GM12878 (cell line): ENCODE data around the gene CCR7. TPM values are rescaled to one million over a fixed set of nuclear protein-coding genes. Genes with fewer than 3 reads are reported as not detected.

ENCODE experiments used
- ATAC-seq: fragments of 200-7000 bp; cut with Tn5 transposase; 3 replicates; pipeline ENCODE4 v1.9.1; 2020; ENCODE audit warnings: mild to moderate bottlenecking, moderate library complexity
- BruUV-seq: library from RNA; stranded (reverse); fragments of 400-500 nt; replicated peaks from 2 replicates; lab custom pipeline; 2021; lab: Mats Ljungman, UMichigan
- CTCF ChIA-PET: fragments of 300-600 bp; sonication (Branson Sonifier 250); formaldehyde crosslinking; extraction: SDS; loops from one replicate; lab custom pipeline; 2021; ENCODE audit warnings: inconsistent platforms; lab: Yijun Ruan, JAX
- POLR2A ChIA-PET: fragments of 350-600 bp; formaldehyde crosslinking; extraction: SDS; loops from one replicate; lab custom pipeline; 2021; ENCODE audit warnings: inconsistent platforms; lab: Charles Lee
- RAD21 ChIA-PET: fragments of 300-600 bp; sonication (Branson Sonifier 250); formaldehyde crosslinking; loops from one replicate; lab custom pipeline; 2023; ENCODE audit warnings: antibody characterized with exemption; ENCODE audit not compliant: unreplicated experiment; lab: Charles Lee
- SMC1A ChIA-PET: fragments of 300-600 bp; sonication (Branson Sonifier 250); formaldehyde crosslinking; loops from one replicate; lab custom pipeline; 2023; ENCODE audit not compliant: unreplicated experiment, uncharacterized antibody; lab: Charles Lee
- DNase-seq: peaks from one replicate; pipeline ENCODE4 v3.0.0-alpha.2; 2011; ENCODE audit warnings: low read depth, low spot score
- FAIRE-seq: peaks from 3 replicates; lab custom pipeline; 2011; peaks lifted over from hg19 to GRCh38; lab: Jason Lieb, UNC
- H2AFZ ChIP-seq: 2 replicates; pipeline ENCODE4 v1.6.0; 2011; ENCODE audit warnings: low read depth, low read length, control low read depth; ENCODE audit not compliant: control insufficient read depth
- H3K27ac ChIP-seq: 2 replicates; pipeline ENCODE4 v1.5.1; 2011; ENCODE audit warnings: control low read depth; ENCODE audit not compliant: control insufficient read depth, insufficient read depth
- H3K27me3 ChIP-seq, 2 experiments: replicated peaks in 1 of 2; 2 replicates each; pipeline versions ENCODE4 v1.6.0 to v1.6.1; 2011; ENCODE audit warnings: low read length in 1 of 2; ENCODE audit not compliant: control insufficient read depth in 2 of 2, insufficient read depth in 2 of 2
- H3K36me3 ChIP-seq, 2 experiments: 2 replicates each; pipeline ENCODE4 v1.5.1; 2011; ENCODE audit warnings: low read length in 1 of 2; ENCODE audit not compliant: control insufficient read depth in 2 of 2, insufficient read depth in 2 of 2
- H3K4me1 ChIP-seq: 2 replicates; pipeline ENCODE4 v1.6.1; 2011; ENCODE audit warnings: mild to moderate bottlenecking, low read length, moderate library complexity, mixed read lengths; ENCODE audit not compliant: control insufficient read depth, insufficient read depth
- H3K4me2 ChIP-seq: 2 replicates; pipeline ENCODE4 v1.6.0; 2011; ENCODE audit warnings: control low read depth; ENCODE audit not compliant: control insufficient read depth, insufficient read depth
- H3K4me3 ChIP-seq: fragments of 200-600 bp; sonication (generic); 2 replicates; pipeline ENCODE4 v1.5.1; 2016
- H3K79me2 ChIP-seq: 2 replicates; pipeline ENCODE4 v1.6.0; 2011; ENCODE audit warnings: low read length; ENCODE audit not compliant: control insufficient read depth, insufficient read depth
- H3K9ac ChIP-seq: 2 replicates; pipeline ENCODE4 v1.8.0; 2011; ENCODE audit warnings: low read length, control low read depth, mixed read lengths; ENCODE audit not compliant: control insufficient read depth, insufficient read depth
- H3K9me3 ChIP-seq: replicated peaks from 3 replicates; pipeline ENCODE4 v1.5.1; 2011; ENCODE audit warnings: mild to moderate bottlenecking, low read length; ENCODE audit not compliant: control insufficient read depth, insufficient read depth
- H4K20me1 ChIP-seq: 2 replicates; pipeline ENCODE4 v1.6.0; 2011; ENCODE audit not compliant: control insufficient read depth, insufficient read depth
- BMI1 ChIP-seq: fragments of 450-650 bp; IDR thresholded peaks from 2 replicates; pipeline ENCODE4 v1.6.1; 2016; ENCODE audit warnings: mild to moderate bottlenecking, moderate library complexity, borderline replicate concordance
- CHD1 ChIP-seq: IDR thresholded peaks from 2 replicates; pipeline ENCODE4 v1.6.1; 2012; ENCODE audit warnings: low read depth, low read length, improper control_type of control experiment
- CHD4 ChIP-seq: fragments of 200-600 bp; sonication (generic); IDR thresholded peaks from 2 replicates; pipeline ENCODE4 v1.6.1; 2016; ENCODE audit warnings: mild to moderate bottlenecking
- E4F1 ChIP-seq: fragments of 450-650 bp; IDR thresholded peaks from 2 replicates; pipeline ENCODE4 v1.6.1; 2018; ENCODE audit warnings: borderline replicate concordance, mild to moderate bottlenecking; ENCODE audit not compliant: partially characterized antibody
- IRF5 ChIP-seq: fragments of 450-650 bp; IDR thresholded peaks from 2 replicates; pipeline ENCODE4 v1.6.1; 2017; ENCODE audit warnings: borderline replicate concordance
- NFYA ChIP-seq: IDR thresholded peaks from 2 replicates; pipeline ENCODE4 v1.6.1; 2011; ENCODE audit warnings: low read depth, mild to moderate bottlenecking, low read length, improper control_type of control experiment, borderline replicate concordance
- PAX5 ChIP-seq: IDR thresholded peaks from 2 replicates; pipeline ENCODE4 v1.6.1; 2011; ENCODE audit warnings: low read depth, low read length, borderline replicate concordance
- RAD21 ChIP-seq: IDR thresholded peaks from 2 replicates; pipeline ENCODE4 v1.6.1; 2011; ENCODE audit warnings: mild to moderate bottlenecking, low read depth, low read length, moderate library complexity; ENCODE audit not compliant: insufficient read depth
- RFX5 ChIP-seq: IDR thresholded peaks from 2 replicates; pipeline ENCODE4 v1.6.1; 2011; ENCODE audit warnings: low read depth, low read length, improper control_type of control experiment
- YY1 ChIP-seq: IDR thresholded peaks from 2 replicates; pipeline ENCODE4 v1.6.1; 2011; ENCODE audit warnings: low read depth, mild to moderate bottlenecking, low read length
- ZNF24 ChIP-seq: fragments of 450-650 bp; IDR thresholded peaks from 2 replicates; pipeline ENCODE4 v1.6.1; 2017; ENCODE audit warnings: antibody characterized with exemption, mild to moderate bottlenecking
- WGBS: methylation state at CpG from one replicate; pipeline ENCODE4 v1.1.6; 2016; ENCODE audit warnings: low lambda C conversion rate; ENCODE audit not compliant: insufficient replicate concordance, insufficient coverage; ENCODE audit errors: missing lambda C conversion rate; 5-methylcytosine and 5-hydroxymethylcytosine counted together
- in situ Hi-C: fragments of 300-500 bp; cut with MboI; formaldehyde crosslinking; loops from 9 replicates; pipeline ENCODE4 v1.14.3; 2018; ENCODE audit warnings: mixed read lengths
- intact Hi-C: fragments of 100-400 bp; cut with micrococcal nuclease; formaldehyde crosslinking; loops from one replicate; pipeline ENCODE4 v1.14.2; 2022; ENCODE audit not compliant: unreplicated experiment
- polyA plus RNA-seq, 11 experiments: library from polyadenylated mRNA; depleted of rRNA in 4 of 11; unstranded in 6 of 11; stranded (reverse) in 5 of 11; fragments of >200 nt; fragmentation: Nextera tagmentation in 4 of 11; fragmentation: Illumina TruSeq in 1 of 11; extraction: Ambion mirVana in 4 of 11; extraction: Trizol in 1 of 11; gene quantifications; 1 replicate in 1 of 11; 2 replicates in 10 of 11; pipeline versions ENCODE4 v1.2.1 to v1.2.3, GENCODE V29; 2011 to 2016; ENCODE audit warnings: inconsistent platforms in 2 of 11, missing spikeins in 2 of 11, low read depth in 1 of 11
- total RNA-seq, 4 experiments: library from RNA; depleted of rRNA in 3 of 4; stranded (reverse); fragments of >200 nt in 3 of 4; fragmentation: Illumina TruSeq in 1 of 4; extraction: Trizol in 1 of 4; gene quantifications; 2 replicates each; pipeline versions ENCODE4 v1.2.1 to v1.2.3, GENCODE V29; 2013 to 2021
- TF ChIP-seq, protein P1 (sequence below): IDR thresholded peaks from 2 replicates; pipeline ENCODE4 v1.6.1; 2012; ENCODE audit warnings: low read depth, low read length, improper control_type of control experiment
- TF ChIP-seq, protein P2 (sequence below): IDR thresholded peaks from 2 replicates; pipeline ENCODE4 v1.6.1; 2011; ENCODE audit warnings: mild to moderate bottlenecking, low read depth, low read length, moderate library complexity; ENCODE audit not compliant: insufficient replicate concordance
- TF ChIP-seq, protein P3 (sequence below): IDR thresholded peaks from 2 replicates; pipeline ENCODE4 v1.6.1; 2012; ENCODE audit warnings: low read depth, low read length, improper control_type of control experiment

Gene CCR7
- total and polyA plus RNA-seq, 10 of the 15 experiments (the other 5 are each of a cell fraction or from before 2014, with no cell fraction given), result 131 to 1,171 (median 260) TPM

GRCh38 chr17:40563220-40564052 is 1.8 kb downstream of the CCR7 start:
- RAD21 ChIA-PET, result interaction anchor here (0.7 to 21.1 kb wide), 10 partner anchors 13 to 1115 kb away, joined by 4 to 514 read pairs (median 36); partner anchors contain the start of gene TOP2A
- CTCF ChIA-PET, result interaction anchor here (0.6 to 12.8 kb wide), 17 partner anchors 9 to 1104 kb away, joined by 3 to 318 read pairs (median 5); no protein-coding TSS in a partner anchor
- SMC1A ChIA-PET, result interaction anchor here (0.9 to 21.2 kb wide), 14 partner anchors 10 to 165 kb away, joined by 3 to 430 read pairs (median 14); no protein-coding TSS in a partner anchor
- peaks cover 12 to 15% of the 10 kb centered on the region in 2 experiments; a peak in 3 of 4 replicates for H3K36me3 ChIP-seq
- WGBS, result under 1% methylated on average over 13 of the region's 13 CpGs
- in situ Hi-C loops, result loop anchor here (5.0 kb wide), 1 partner anchor 39 kb away; no protein-coding TSS in a partner anchor
- no peak for FAIRE-seq
- peak overlapping the region; percentile 90 for H3K9ac ChIP-seq
- H2AFZ ChIP-seq, result no peak overlapping the region
- peaks cover 36% of the 10 kb centered on the region for H3K4me1 ChIP-seq
- BruUV-seq, result no TSS peak
- H3K4me2 ChIP-seq, result peak overlapping the region; percentile 83
- no peaks in the 10 kb centered on the region for H3K27me3 ChIP-seq
- ATAC-seq, result peak; percentile 0; the same call in 2 of the 3 replicates
- H3K79me2 ChIP-seq, result peaks cover 62% of the 10 kb centered on the region
- POLR2A ChIA-PET, result interaction anchor here (0.6 to 9.5 kb wide), 13 partner anchors 9 to 146 kb away, joined by 3 to 97 read pairs (median 40); partner anchors contain the start of gene TOP2A
- H3K9me3 ChIP-seq, result peaks cover 6% of the 10 kb centered on the region; the same call in 2 of the 3 replicates
- H3K27ac ChIP-seq, result peak overlapping the region; percentile 98
- peaks cover 5% of the 10 kb centered on the region for H4K20me1 ChIP-seq
- intact Hi-C loops, result loop anchor here (10.0 kb wide), 1 partner anchor 161 kb away; no protein-coding TSS in a partner anchor
- DNase-seq, result no peak
- peak overlapping the region; percentile 93 for H3K4me3 ChIP-seq
- TF ChIP-seq, protein P1, sequence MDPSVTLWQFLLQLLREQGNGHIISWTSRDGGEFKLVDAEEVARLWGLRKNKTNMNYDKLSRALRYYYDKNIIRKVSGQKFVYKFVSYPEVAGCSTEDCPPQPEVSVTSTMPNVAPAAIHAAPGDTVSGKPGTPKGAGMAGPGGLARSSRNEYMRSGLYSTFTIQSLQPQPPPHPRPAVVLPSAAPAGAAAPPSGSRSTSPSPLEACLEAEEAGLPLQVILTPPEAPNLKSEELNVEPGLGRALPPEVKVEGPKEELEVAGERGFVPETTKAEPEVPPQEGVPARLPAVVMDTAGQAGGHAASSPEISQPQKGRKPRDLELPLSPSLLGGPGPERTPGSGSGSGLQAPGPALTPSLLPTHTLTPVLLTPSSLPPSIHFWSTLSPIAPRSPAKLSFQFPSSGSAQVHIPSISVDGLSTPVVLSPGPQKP, result no peak
- peak; percentile 60 for TF ChIP-seq BMI1
- peak; percentile 69; the same call in 1 of the 2 replicates for TF ChIP-seq CHD1
- no peak for TF ChIP-seq IRF5
- TF ChIP-seq, protein P2, sequence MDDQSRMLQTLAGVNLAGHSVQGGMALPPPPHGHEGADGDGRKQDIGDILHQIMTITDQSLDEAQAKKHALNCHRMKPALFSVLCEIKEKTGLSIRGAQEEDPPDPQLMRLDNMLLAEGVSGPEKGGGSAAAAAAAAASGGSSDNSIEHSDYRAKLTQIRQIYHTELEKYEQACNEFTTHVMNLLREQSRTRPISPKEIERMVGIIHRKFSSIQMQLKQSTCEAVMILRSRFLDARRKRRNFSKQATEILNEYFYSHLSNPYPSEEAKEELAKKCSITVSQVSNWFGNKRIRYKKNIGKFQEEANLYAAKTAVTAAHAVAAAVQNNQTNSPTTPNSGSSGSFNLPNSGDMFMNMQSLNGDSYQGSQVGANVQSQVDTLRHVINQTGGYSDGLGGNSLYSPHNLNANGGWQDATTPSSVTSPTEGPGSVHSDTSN, result no peak
- TF ChIP-seq E4F1, result no peak
- no peak for TF ChIP-seq CHD4
- TF ChIP-seq, protein P3, sequence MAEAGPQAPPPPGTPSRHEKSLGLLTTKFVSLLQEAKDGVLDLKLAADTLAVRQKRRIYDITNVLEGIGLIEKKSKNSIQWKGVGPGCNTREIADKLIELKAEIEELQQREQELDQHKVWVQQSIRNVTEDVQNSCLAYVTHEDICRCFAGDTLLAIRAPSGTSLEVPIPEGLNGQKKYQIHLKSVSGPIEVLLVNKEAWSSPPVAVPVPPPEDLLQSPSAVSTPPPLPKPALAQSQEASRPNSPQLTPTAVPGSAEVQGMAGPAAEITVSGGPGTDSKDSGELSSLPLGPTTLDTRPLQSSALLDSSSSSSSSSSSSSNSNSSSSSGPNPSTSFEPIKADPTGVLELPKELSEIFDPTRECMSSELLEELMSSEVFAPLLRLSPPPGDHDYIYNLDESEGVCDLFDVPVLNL, result 0 out of 2 replicates have a peak, but pooled peaks have one; percentile 25
- no peak for TF ChIP-seq NFYA
- TF ChIP-seq PAX5, result peak; percentile 43; the same call in 1 of the 2 replicates
- TF ChIP-seq YY1, result peak; percentile 33
- TF ChIP-seq RAD21, result 0 out of 2 replicates have a peak, but pooled peaks have one; percentile 3
- TF ChIP-seq RFX5, result no peak
- no peak for TF ChIP-seq ZNF24
